SK-N-SH (cell line): Measurements from ENCODE around the gene AGFG2.

Source experiments
- EP300 ChIP-seq, 2 experiments: IDR thresholded peaks; 2 replicates each; pipeline versions ENCODE4 v1.4.0 to v1.6.1; 2012; ENCODE audit warnings: borderline replicate concordance in 1 of 2, low read depth in 1 of 2, low read length in 1 of 2
- EZH2phosphoT487 ChIP-seq: fragments of 200-600 bp; sonication (generic); IDR thresholded peaks from 2 replicates; pipeline ENCODE4 v1.6.1; 2017; ENCODE audit warnings: low read depth, mixed run types, mild to moderate bottlenecking, antibody characterized with exemption, moderate library complexity, borderline replicate concordance
- GABPA ChIP-seq: IDR thresholded peaks from 2 replicates; pipeline ENCODE4 v1.4.0; 2012; ENCODE audit warnings: low read depth, mild to moderate bottlenecking
- POLR2AphosphoS5 ChIP-seq: IDR thresholded peaks from 2 replicates; pipeline ENCODE4 v1.6.1; 2012; ENCODE audit warnings: low read depth, low read length
- RAD21 ChIP-seq: IDR thresholded peaks from 2 replicates; pipeline ENCODE4 v1.6.1; 2012; ENCODE audit warnings: mild to moderate bottlenecking, low read length
- RCOR1 ChIP-seq: fragments of 150-350 bp; IDR thresholded peaks from 2 replicates; pipeline ENCODE4 v1.6.1; 2017; ENCODE audit warnings: antibody characterized with exemption, low read length
- RFX5 ChIP-seq: IDR thresholded peaks from 2 replicates; pipeline ENCODE4 v1.6.1; 2012; ENCODE audit warnings: mild to moderate bottlenecking, improper control_type of control experiment, low read length
- TF ChIP-seq, protein P1 (sequence below): fragments of 200-600 bp; sonication (generic); IDR thresholded peaks from 2 replicates; pipeline ENCODE4 v1.6.1; 2017; ENCODE audit warnings: antibody characterized with exemption, mild to moderate bottlenecking, moderate library complexity
- TF ChIP-seq, protein P2 (sequence below): IDR thresholded peaks from 2 replicates; pipeline ENCODE4 v1.4.0; 2012; ENCODE audit warnings: low read depth, borderline replicate concordance
- TF ChIP-seq, protein P3 (sequence below): fragments of 150-350 bp; IDR thresholded peaks from 2 replicates; pipeline ENCODE4 v1.6.1; 2016; ENCODE audit warnings: mild to moderate bottlenecking, low read depth, low read length

DNA sequence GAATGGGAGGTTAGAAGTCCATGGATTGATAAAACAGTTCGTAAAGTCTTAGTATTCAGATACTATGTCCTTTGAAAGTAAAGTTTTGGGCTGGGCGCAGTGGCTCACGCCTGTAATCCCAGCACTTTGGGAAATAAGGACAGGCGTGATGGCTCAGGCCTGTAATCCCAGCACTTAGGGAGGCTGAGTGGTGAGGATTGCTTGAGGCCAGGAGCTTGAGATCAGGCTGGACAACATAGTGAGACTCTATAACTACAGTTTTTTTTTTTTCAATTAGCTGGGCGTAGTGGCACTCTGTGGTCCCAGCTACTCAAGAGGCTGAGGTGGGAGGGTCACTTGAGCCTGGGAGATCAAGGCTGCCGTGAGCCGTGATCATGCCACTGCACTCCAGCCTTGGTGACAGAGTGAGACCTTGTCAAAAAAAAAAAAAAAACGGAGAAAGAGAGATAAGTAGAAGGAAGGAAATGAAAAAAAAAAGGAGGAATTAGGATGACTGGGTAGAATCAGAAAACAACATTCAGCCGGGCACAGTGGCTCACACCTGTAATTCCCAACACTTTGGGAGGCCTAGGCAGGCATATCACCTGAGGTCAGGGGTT is 25.7 kb upstream of the AGFG2 start:
- TF ChIP-seq, protein P1, sequence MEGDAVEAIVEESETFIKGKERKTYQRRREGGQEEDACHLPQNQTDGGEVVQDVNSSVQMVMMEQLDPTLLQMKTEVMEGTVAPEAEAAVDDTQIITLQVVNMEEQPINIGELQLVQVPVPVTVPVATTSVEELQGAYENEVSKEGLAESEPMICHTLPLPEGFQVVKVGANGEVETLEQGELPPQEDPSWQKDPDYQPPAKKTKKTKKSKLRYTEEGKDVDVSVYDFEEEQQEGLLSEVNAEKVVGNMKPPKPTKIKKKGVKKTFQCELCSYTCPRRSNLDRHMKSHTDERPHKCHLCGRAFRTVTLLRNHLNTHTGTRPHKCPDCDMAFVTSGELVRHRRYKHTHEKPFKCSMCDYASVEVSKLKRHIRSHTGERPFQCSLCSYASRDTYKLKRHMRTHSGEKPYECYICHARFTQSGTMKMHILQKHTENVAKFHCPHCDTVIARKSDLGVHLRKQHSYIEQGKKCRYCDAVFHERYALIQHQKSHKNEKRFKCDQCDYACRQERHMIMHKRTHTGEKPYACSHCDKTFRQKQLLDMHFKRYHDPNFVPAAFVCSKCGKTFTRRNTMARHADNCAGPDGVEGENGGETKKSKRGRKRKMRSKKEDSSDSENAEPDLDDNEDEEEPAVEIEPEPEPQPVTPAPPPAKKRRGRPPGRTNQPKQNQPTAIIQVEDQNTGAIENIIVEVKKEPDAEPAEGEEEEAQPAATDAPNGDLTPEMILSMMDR, result no peak
- no peak for TF ChIP-seq GABPA
- no peak for TF ChIP-seq RFX5
- TF ChIP-seq EZH2phosphoT487, result no peak
- no peak for TF ChIP-seq RCOR1
- TF ChIP-seq EP300 (IDR thresholded peaks at IDR 0.05; ENCODE audit: borderline replicate concordance in 1 of 2, low read depth in 1 of 2, low read length in 1 of 2), result no peak
- no peak for TF ChIP-seq POLR2AphosphoS5
- TF ChIP-seq, protein P2, sequence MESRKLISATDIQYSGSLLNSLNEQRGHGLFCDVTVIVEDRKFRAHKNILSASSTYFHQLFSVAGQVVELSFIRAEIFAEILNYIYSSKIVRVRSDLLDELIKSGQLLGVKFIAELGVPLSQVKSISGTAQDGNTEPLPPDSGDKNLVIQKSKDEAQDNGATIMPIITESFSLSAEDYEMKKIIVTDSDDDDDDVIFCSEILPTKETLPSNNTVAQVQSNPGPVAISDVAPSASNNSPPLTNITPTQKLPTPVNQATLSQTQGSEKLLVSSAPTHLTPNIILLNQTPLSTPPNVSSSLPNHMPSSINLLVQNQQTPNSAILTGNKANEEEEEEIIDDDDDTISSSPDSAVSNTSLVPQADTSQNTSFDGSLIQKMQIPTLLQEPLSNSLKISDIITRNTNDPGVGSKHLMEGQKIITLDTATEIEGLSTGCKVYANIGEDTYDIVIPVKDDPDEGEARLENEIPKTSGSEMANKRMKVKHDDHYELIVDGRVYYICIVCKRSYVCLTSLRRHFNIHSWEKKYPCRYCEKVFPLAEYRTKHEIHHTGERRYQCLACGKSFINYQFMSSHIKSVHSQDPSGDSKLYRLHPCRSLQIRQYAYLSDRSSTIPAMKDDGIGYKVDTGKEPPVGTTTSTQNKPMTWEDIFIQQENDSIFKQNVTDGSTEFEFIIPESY, result no peak
- no peak for TF ChIP-seq RAD21
- TF ChIP-seq, protein P3, sequence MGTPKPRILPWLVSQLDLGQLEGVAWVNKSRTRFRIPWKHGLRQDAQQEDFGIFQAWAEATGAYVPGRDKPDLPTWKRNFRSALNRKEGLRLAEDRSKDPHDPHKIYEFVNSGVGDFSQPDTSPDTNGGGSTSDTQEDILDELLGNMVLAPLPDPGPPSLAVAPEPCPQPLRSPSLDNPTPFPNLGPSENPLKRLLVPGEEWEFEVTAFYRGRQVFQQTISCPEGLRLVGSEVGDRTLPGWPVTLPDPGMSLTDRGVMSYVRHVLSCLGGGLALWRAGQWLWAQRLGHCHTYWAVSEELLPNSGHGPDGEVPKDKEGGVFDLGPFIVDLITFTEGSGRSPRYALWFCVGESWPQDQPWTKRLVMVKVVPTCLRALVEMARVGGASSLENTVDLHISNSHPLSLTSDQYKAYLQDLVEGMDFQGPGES, result no peak
